Measurements from ENCODE around the gene RIMKLA. TPM values are rescaled to one million over a fixed set of nuclear protein-coding genes. Genes with fewer than 3 reads are reported as not detected.

The RIMKLA gene
- total RNA-seq, 4 donors from 2014 or later: 0.27 to 1.7 (median 1.0) TPM

DNA sequence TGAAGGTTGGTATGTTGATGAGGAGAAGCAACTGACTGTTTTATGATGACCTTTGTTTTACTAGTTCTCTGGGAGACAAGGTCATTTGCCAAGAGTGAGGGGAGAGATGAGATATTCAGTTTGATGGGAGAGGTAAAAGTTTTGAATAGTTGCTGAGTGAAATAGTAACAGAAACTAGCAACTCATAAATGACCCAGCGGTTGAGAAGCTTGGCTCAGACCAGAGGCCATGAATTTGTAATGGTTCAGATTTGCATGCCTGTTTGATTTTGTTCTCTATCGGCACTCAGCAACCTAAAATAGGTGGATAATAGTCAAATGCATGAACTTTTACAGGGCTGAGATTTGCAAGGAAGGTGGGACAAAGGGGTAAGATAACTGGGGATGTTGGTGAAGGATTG is 89.1 kb downstream of the RIMKLA start:
- no peaks in the 10 kb centered on the region for H3K36me3 ChIP-seq
- no peak for TF ChIP-seq POLR2A (IDR thresholded peaks at IDR 0.05)
- TF ChIP-seq CTCF (IDR thresholded peaks at IDR 0.05): no peak
- no peak overlapping the region for H3K27ac ChIP-seq
- no peak for DNase-seq
- no peaks in the 10 kb centered on the region for H3K27me3 ChIP-seq
- no peak overlapping the region for H3K4me3 ChIP-seq
- no peaks in the 10 kb centered on the region for H3K4me1 ChIP-seq
- H3K9me3 ChIP-seq: no peaks in the 10 kb centered on the region

Other genes with a start within 250 kb of the RIMKLA start
- 100 to 1,000 TPM in 3 of 4 donors, 10 to 100 TPM in 1; 35.5 to 708 (median 256) TPM for gene GUCA2B, start 227.4 kb upstream of the RIMKLA start, total RNA-seq
- gene GUCA2A, start 216.0 kb upstream of the RIMKLA start, total RNA-seq: 1,000 to 10,000 TPM in 3 of 4 donors, 10 to 100 TPM in 1; 27.2 to 4,654 (median 2,038) TPM
- 10 to 100 TPM; 42.9 to 68.5 (median 52.5) TPM for gene FOXJ3, start 45.6 kb upstream of the RIMKLA start, total RNA-seq
- 1 to 10 TPM in 2 of 4 donors, under 1 TPM in 1, not detected in 1; 0.54 to 3.0 (median 1.9) TPM for gene ZMYND12, start 75.2 kb downstream of the RIMKLA start, total RNA-seq
- gene PPCS, start 75.8 kb downstream of the RIMKLA start, total RNA-seq: 100 to 1,000 TPM in 1 of 4 donors, 10 to 100 TPM in 3; 73.3 to 118 (median 78.0) TPM
- 10 to 100 TPM in 1 of 4 donors, 1 to 10 TPM in 3; 1.8 to 29.4 (median 7.4) TPM for gene CCDC30, start 82.5 kb downstream of the RIMKLA start, total RNA-seq

Measured in Peyer's patch (tissue), 4 donors.